Erythroblast (primary cell): ENCODE measurements around the gene SCN3A.

Source experiments
- DNase-seq, 2 experiments: peaks; one replicate each; lab custom pipeline; 2025; lab: John Stamatoyannopoulos, UW
- GATA1 ChIP-seq: IDR thresholded peaks from 2 replicates; pipeline ENCODE4 v1.6.1; 2011; ENCODE audit warnings: low read depth, mild to moderate bottlenecking, control low read depth, low read length, moderate library complexity
- POLR2A ChIP-seq: IDR thresholded peaks from 2 replicates; pipeline ENCODE4 v1.6.1; 2011; ENCODE audit warnings: mild to moderate bottlenecking, low read length

The SCN3A gene

DNA sequence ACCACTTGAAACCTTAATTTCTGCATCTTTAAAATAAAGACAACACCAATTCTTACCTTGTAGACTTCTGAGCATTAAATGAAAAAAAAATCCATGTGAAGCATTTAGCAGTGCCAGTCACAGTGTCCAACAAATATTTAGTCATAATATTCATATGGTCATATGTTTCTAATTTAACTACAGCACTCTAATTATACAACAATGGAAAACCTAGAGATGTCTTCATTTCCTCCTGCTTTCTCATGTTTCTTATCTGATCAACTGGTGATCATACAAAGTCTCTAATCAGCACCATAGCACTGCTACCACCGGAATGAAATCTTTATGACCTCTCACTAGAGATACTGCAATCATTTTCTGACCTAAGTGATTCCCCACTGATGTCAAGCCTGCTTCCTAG lies 10.2 kb upstream of the SCN3A start:
- no peak for DNase-seq
- TF ChIP-seq GATA1 (no peak), POLR2A (no peak)

GRCh38 chr2:165208094-165208493 lies 4.2 kb upstream of the SCN3A start:
- DNase-seq, result no peak
- TF ChIP-seq POLR2A (no peak), GATA1 (no peak)

- no peak for DNase-seq
- TF ChIP-seq POLR2A (no peak), GATA1 (no peak)
These were observed 2.0 kb upstream of the SCN3A start for GRCh38 chr2:165205865-165206264.

GRCh38 chr2:165202239-165202638 lies 1.6 kb downstream of the SCN3A start:
- DNase-seq, result no peak
- TF ChIP-seq GATA1 (no peak), POLR2A (no peak)

GRCh38 chr2:165198181-165198580 lies 5.7 kb downstream of the SCN3A start:
- DNase-seq, result no peak

DNA sequence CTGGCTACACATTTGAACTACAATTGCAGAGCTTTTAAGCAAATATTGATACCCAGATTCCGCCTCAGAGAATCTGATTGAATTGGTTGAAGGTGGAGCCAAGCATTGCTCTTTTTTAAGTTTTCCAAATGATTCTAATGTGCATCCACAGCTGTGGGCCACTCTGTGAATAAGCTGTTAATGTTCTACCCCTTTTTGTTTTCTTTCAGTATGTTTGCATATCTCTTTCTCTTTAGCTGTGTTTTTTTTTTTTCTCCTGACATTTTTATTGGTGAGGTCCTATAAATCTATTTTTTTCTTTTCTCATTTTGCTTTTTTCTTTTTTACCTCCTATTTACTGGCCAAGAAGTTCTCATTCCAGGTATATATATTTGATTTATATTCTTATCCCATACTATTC lies 6.5 kb downstream of the SCN3A start:
- no peak for TF ChIP-seq GATA1
- no peak for DNase-seq

More at GRCh38 chr2:165198181-165198580, 5.7 kb downstream of the SCN3A start:
- no peak for TF ChIP-seq POLR2A
- no peak for TF ChIP-seq GATA1

- DNase-seq, result no peak
- TF ChIP-seq POLR2A, result no peak
- no peak for TF ChIP-seq GATA1
These were observed 7.4 kb downstream of the SCN3A start for GRCh38 chr2:165196411-165196810.

DNA sequence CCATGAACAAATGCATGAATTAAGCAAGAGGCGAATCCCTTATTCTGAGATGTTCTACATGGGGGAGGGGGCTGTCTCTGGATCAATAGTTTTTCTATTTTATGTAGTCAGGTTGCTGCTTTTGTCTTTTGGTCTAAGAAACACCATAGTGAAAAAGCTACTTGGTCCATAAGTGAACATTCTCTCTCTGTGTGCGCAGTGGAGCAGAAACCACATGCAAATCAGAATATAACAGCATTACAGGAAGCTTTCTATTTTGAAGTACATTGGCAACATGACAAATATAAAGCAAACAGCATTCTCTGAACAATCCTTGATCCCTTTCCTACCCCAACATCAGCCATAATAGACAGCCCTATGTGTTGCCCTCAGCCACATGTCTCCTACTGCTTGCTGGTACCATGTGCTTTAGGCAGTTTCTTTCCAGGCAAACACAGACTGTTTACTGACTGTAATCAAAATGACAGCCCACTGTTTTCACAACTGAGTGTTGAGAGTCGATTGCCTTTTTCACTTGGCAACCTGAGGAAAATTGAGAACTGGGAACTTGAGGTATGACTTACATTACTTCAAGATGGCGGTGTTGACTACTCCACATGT lies 10.6 kb downstream of the SCN3A start:
- no peak for DNase-seq
- TF ChIP-seq POLR2A (no peak), GATA1 (no peak)

DNA sequence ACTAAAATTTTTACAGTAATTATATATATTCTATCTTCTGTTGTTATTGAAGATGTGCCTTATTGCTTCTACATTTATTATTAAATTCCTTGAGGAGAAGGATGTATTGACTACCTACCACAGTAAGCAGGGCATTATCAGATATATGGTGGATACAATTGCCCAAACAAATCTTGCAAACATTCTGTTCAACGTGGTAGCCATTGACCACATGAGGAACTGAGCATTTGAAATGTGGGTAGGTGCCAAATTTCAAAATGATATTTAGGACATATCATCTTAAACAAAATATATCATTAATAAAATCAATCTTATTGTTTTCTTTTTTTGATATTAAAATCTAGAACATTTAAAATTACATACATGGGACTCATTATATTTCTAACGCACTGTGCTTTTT lies 11.1 kb downstream of the SCN3A start:
- TF ChIP-seq POLR2A (no peak), GATA1 (no peak)
- no peak for DNase-seq

DNA sequence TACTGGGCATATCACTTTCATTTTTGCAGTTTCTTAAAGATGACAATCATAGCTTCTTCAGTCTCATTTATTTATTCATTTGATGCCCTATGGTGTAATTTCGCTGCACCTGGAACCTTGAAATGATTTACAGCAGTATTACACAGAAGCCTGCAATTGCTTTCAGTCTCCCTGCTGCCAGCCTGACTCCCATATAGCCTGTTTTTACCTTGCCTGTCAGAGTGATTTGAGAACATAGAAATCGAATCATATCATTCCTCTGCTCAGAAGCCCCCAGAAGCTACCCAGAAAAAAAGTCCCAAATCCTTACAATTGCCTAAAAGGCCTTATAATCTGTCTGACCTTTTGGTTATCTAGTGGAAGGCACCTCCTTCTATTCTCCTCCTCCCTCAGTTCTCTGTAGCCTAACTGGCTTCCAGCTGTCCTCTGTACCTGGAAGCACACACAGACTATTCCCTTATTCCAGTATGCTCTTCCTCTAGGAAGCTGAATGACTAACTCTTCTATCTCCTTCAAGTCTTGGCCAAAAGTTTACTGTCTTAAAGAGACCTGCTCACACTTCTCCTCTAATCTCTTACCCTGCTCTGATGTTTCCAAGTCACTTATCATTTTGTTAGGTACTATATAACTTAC lies 12.6 kb downstream of the SCN3A start:
- DNase-seq, result no peak
- TF ChIP-seq GATA1 (no peak), POLR2A (no peak)

DNA sequence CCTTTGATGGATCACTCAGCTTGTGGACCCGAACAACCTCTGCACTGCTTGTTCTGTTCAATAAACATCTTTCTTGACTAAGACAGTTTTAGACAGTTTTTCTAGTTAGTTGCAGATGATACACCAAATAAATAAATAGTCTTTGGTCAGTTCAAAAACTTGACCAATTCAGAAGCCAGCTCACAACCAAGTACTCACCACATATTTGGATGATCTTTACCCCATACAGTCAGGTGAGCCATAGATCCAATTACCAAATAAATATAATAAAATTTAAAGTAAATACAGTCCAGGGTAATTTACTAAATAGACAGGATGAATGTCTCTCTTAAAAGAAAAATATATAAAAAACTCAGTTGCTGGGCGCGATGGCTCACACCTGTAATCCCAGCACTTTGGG lies 18.2 kb downstream of the SCN3A start:
- TF ChIP-seq GATA1, result no peak
- TF ChIP-seq POLR2A, result no peak
- DNase-seq, result no peak

DNA sequence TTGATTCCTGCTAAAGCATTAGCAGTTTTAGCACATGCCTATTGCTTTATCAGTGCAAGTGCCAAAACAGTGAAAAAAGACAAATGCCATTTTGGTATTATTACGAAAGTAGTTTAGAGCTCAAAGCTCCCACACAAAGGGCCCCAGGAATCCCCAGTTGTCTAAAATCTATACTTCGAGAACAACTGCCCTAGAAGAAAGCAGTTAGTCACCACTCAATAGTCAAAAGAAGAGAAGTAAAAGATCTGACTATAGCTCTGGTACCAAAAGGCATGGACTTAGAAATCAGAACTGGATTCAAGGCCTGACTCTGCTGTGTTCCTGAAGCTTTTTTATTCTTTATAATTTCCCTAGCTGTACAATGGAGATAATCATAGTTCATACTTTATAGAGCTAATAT lies 21.8 kb downstream of the SCN3A start:
- no peak for DNase-seq
- TF ChIP-seq POLR2A (no peak), GATA1 (no peak)

- DNase-seq, result no peak
- TF ChIP-seq GATA1, result no peak
- TF ChIP-seq POLR2A, result no peak
These were observed 27.1 kb downstream of the SCN3A start for GRCh38 chr2:165176780-165177179.

DNA sequence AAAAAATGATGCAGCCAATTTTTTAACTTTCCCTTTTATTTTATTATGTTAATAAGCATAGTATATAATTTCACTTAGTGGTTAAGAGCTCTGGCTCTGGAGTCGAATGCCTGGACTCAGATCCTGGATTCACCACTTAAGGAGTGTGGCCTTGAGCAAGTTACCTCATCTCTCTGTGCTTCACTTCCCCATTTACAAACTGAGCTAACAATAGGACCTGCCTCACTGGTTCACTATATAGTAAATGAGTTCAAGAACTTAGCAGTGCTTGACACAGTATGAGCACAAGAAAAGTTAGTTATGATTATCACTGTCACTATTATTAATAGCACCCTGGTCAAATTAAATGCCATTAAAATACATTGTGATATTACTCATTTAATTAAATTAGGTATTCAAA lies 30.6 kb downstream of the SCN3A start:
- TF ChIP-seq GATA1 (no peak), POLR2A (no peak)
- no peak for DNase-seq

DNA sequence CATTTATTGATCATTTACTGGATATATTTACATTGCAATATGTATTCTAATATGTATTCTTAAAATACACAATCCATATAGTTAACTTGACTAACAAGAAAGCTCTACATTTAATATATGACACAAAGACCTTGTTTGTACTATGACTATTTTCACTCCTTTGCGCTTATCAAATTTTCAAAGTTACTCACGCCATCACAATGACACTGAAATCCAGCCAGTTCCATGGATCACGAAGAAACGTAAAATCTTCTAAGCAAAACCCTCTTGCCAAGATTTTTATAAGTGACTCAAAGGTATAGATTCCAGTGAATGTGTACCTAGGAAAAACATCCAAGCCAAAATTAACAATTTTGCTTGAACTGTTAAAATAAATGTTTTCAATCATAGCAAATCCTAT lies 39.6 kb downstream of the SCN3A start:
- TF ChIP-seq GATA1 (no peak), POLR2A (no peak)
- no peak for DNase-seq
